Measurements from ENCODE around the gene EIF2S3.
A peak's percentile ranks its signal among the peaks of the same experiment; 100 is the strongest.
"Not testable (repeated sequence)": the region's sequence is repeated elsewhere in the genome, so short reads cannot be mapped to it uniquely, and the experiment has no call there.

Gene EIF2S3

DNA sequence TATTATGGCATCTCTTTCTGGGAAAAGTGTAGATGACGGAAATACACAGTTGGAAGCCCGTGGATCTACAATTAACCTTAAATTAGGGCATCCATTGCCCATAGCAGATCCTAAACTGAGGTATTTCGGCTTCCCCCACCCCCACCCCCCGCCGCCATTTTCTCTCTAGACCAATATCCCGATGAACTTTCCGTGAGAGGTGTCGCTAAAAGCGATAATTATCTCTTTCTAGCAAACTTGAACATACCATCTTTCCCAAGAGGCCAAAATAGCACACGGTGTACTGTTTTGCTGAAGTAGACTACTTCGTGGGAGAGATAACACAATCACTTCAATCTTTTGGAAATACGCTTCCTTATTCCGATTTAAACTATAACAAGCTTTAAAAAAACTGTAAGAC is 28.3 kb upstream of the EIF2S3 start:
- TF ChIP-seq, protein P1, sequence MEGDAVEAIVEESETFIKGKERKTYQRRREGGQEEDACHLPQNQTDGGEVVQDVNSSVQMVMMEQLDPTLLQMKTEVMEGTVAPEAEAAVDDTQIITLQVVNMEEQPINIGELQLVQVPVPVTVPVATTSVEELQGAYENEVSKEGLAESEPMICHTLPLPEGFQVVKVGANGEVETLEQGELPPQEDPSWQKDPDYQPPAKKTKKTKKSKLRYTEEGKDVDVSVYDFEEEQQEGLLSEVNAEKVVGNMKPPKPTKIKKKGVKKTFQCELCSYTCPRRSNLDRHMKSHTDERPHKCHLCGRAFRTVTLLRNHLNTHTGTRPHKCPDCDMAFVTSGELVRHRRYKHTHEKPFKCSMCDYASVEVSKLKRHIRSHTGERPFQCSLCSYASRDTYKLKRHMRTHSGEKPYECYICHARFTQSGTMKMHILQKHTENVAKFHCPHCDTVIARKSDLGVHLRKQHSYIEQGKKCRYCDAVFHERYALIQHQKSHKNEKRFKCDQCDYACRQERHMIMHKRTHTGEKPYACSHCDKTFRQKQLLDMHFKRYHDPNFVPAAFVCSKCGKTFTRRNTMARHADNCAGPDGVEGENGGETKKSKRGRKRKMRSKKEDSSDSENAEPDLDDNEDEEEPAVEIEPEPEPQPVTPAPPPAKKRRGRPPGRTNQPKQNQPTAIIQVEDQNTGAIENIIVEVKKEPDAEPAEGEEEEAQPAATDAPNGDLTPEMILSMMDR (IDR thresholded peaks at IDR 0.05; ENCODE audit: borderline replicate concordance, insufficient read depth, low read depth, low read length), result no peak
- H3K4me3 ChIP-seq (ENCODE audit: low read depth, low read length), result no peak overlapping the region

DNA sequence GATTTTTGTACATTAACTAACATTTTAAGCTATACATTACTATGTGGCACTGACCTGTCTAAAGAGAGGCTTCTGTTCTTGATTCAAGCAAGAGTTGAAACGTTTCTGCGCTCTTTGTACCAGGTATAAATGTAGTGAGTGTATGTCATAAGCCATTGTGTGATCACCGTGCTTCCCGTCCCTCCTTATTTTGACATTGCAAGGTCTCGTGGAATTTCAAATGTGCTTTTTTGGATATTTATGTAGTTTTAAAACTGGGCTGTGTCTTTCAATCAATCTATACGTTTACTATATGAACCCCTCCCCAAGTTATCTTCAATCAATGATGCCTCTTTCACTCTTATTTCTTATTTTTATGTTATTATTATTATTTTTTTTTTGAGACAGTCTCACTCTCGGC is 27.7 kb upstream of the EIF2S3 start, which contains the start of gene KLHL15:
KLHL15 (minus strand) TSS at position 101 of the 400 bp plus-strand sequence. CDS start 20,493 bp downstream, outside the sequence.
- TF ChIP-seq, protein P1 (IDR thresholded peaks at IDR 0.05; ENCODE audit: borderline replicate concordance, insufficient read depth, low read depth, low read length), result no peak
- peak within 1 kb of the TSS; percentile 66 for H3K4me3 ChIP-seq (ENCODE audit: low read depth, low read length)

DNA sequence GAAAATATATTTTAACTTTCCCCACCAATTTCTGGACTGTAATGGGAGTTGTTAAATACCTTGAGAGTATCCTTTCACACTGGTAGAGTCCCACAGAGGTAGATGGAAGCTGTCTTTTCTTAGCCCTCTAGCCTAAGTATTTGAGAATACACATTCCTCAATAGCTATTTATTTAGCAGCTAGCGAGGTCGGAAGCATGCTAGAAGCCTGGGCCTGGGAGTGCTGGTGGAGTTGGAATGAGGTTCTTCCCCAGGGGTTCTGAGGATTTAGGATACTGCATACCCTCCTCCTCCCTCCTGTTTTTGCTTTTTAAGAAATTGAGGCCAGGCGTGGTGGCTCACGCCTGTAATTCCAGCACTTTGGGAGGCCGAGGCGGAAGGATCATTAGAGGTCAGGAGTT is 26.8 kb upstream of the EIF2S3 start:
- no peak overlapping the region for H3K4me3 ChIP-seq (ENCODE audit: low read depth, low read length)
- TF ChIP-seq, protein P1 (IDR thresholded peaks at IDR 0.05; ENCODE audit: borderline replicate concordance, insufficient read depth, low read depth, low read length), result no peak

DNA sequence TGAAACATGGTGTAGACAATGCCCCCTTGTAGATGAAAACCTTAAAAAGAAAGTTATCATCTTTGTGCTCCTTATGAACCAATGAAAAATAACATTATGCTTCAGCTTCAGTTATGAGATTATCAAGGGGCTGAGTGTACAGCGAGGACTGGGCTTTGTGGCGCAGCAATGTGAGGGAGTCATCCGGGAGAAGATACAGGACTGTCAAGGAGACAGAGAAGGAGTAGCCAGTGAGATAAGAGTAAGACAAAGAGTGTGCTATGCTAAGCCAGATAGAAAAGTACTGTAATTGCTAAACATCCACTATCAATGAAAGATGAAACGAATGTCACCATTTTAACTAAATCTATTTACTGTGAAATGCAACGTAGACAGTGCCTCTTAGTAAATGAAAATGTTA is 24.2 kb upstream of the EIF2S3 start:
- TF ChIP-seq, protein P1 (IDR thresholded peaks at IDR 0.05; ENCODE audit: borderline replicate concordance, insufficient read depth, low read depth, low read length), result no peak
- H3K4me3 ChIP-seq (ENCODE audit: low read depth, low read length), result no peak overlapping the region

DNA sequence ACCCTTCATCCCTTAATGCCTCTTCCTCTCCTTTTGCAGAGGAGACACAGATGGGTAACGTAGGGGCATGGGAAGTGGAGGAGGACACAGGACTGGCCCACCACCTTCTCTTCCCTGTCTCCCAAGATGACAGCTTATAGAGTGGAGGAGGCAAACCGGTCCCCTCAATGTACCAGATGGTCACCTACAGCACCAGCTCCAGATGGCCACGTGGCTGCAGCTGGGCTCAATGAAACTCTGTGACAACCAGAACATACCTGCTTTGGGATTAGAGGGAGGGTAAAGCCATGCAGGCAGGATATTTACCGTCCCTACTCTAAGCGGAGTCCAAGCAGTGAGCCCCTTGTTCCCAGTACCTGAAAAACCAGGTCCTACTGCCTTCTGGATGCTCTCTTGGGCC is 20.3 kb upstream of the EIF2S3 start:
- no peak overlapping the region for H3K4me3 ChIP-seq (ENCODE audit: low read depth, low read length)
- TF ChIP-seq, protein P1 (IDR thresholded peaks at IDR 0.05; ENCODE audit: borderline replicate concordance, insufficient read depth, low read depth, low read length), result no peak

DNA sequence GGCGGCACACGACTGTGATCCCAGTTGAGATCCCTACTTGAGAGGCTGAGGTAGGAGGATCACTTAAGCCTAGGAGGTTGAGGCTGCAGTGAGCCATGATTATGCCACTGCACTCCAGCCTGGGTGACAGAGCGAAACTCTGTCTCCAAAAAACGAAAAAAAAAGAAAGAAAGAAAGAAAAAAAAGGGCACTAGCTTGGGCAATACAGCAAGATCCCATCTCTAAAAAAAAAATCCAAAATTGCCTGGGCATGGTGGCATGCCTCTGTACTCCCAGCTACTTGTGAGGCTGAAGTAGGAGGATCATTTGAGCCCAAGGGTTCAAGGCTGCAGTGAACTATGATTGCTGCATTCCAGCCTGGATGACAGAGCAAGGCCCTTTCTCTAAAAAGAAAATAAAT is 17.0 kb upstream of the EIF2S3 start:
- TF ChIP-seq, protein P1 (IDR thresholded peaks at IDR 0.05; ENCODE audit: borderline replicate concordance, insufficient read depth, low read depth, low read length), result no peak
- H3K4me3 ChIP-seq (ENCODE audit: low read depth, low read length), result no peak overlapping the region

DNA sequence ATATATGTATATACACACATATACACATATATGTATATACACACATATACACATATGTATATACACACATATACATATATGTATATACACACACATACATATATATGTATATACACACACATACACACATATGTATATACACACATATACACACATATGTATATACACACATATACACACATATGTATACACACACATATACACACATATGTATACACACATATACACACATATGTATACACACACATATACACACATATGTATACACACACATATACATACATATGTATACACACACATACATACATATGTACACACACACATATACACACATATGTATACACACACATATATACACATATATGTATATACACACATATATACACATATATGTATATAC is 8.7 kb upstream of the EIF2S3 start:
- not testable (repeated sequence) for H3K4me3 ChIP-seq (ENCODE audit: low read depth, low read length)

DNA sequence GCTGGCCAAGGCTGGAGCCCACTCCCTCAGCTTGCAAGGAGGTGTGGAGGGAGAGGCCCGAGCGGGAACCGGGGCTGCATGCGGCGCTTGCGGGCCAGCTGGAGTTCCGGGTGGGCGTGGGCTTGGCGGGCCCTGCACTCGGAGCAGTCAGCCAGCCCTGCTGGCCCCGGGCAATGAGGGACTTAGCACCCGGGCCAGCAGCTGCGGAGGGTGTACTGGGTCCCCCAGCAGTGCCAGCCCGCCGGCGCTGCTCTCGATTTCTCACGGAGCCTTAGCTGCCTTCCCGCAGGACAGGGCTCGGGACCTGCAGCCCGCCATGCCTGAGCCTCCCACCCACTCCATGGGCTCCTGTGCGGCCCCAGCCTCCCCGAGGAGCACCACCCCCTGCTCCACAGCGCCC is 5.1 kb upstream of the EIF2S3 start:
- not testable (repeated sequence) for H3K4me3 ChIP-seq (ENCODE audit: low read depth, low read length)

DNA sequence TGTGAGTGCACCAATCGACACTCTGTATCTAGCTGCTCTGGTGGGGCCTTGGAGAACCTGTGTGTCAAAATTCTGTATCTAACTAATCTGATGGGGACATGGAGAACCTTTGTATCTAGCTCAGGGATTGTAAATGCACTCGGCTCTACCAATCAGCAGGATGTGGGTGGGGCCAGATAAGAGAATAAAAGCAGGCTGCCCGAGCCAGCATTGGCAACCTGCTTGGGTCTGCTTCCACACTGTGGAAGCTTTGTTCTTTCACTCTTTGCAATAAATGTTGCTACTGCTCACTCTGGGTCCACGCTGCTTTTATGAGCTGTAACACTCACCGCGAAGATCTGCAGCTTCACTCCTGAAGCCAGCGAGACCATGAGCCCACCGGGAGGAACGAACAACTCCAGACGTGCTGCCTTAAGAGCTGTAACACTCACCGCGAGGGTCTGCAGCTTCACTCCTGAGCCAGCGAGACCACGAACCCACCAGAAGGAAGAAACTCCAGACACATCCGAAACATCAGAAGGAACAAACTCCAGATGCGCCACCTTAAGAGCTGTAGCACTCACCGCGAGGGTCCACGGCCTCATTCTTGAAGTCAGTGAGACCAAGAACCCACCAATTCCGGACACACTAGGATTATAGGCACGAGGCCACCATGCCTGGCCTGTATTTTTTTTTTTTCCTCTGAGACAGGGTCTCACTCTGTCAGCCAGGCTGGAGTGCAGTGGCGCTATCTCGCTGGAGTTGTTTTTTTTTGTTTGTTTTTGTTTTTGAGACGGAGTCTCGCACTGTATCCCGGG is 4.0 kb upstream of the EIF2S3 start:
- H3K4me3 ChIP-seq (ENCODE audit: low read depth, low read length), result not testable (repeated sequence)
